ENCODE measurements around the gene KCNK10.

DNA sequence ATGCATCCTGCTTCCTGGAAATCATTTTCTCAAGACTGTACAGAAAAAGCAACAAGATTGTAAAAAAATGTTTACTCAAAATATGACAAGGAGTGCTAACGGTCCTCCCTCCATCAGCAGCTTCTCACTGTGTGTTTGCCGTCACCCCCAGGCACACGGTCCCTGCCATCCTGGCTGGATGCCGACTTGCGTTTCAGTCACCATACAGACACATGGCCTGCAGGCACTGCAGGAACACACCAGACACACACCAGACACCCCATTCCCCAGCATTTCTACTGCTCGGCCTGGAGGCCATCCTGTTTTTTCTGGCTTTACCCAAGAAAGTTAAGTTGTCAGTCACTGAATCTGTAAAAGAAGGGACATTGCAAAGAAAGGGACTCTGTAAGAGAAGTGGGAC, 10.8 kb downstream of the KCNK10 start:
- TF ChIP-seq, protein P1, sequence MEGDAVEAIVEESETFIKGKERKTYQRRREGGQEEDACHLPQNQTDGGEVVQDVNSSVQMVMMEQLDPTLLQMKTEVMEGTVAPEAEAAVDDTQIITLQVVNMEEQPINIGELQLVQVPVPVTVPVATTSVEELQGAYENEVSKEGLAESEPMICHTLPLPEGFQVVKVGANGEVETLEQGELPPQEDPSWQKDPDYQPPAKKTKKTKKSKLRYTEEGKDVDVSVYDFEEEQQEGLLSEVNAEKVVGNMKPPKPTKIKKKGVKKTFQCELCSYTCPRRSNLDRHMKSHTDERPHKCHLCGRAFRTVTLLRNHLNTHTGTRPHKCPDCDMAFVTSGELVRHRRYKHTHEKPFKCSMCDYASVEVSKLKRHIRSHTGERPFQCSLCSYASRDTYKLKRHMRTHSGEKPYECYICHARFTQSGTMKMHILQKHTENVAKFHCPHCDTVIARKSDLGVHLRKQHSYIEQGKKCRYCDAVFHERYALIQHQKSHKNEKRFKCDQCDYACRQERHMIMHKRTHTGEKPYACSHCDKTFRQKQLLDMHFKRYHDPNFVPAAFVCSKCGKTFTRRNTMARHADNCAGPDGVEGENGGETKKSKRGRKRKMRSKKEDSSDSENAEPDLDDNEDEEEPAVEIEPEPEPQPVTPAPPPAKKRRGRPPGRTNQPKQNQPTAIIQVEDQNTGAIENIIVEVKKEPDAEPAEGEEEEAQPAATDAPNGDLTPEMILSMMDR (conservative IDR thresholded peaks at IDR 0.05; ENCODE audit: low read length), result no peak
- no peak for TF ChIP-seq EZH2phosphoT487 (IDR thresholded peaks at IDR 0.05; ENCODE audit: borderline replicate concordance)
